ENCODE results near the gene PIAS1.
A peak's percentile ranks its signal among the peaks of the same experiment; 100 is the strongest.
"Not testable (repeated sequence)": the region's sequence is repeated elsewhere in the genome, so short reads cannot be mapped to it uniquely, and the experiment has no call there.

The PIAS1 gene

GRCh38 chr15:68204361-68204760 lies 150.2 kb downstream of the PIAS1 start:
- DNase-seq (ENCODE audit: low read depth), result no peak

- DNase-seq (ENCODE audit: low read depth), result no peak
Measured at GRCh38 chr15:68204776-68205557, 150.9 kb downstream of the PIAS1 start, which contains the start of gene CALML4. TSS of gene CALML4 (minus strand) at chr15:68205332. CDS start at chr15:68205247, 85 bp downstream.

- DNase-seq (ENCODE audit: low read depth), result no peak
Measured at GRCh38 chr15:68205558-68205944, 151.4 kb downstream of the PIAS1 start.

GRCh38 chr15:68205954-68206539 lies 151.9 kb downstream of the PIAS1 start:
- no peak for DNase-seq (ENCODE audit: low read depth)

- DNase-seq (ENCODE audit: low read depth), result no peak
Measured at GRCh38 chr15:68206711-68207151, 152.6 kb downstream of the PIAS1 start.

GRCh38 chr15:68207176-68207935 lies 153.2 kb downstream of the PIAS1 start:
- DNase-seq (ENCODE audit: low read depth), result no peak

GRCh38 chr15:68208136-68208535 lies 154.0 kb downstream of the PIAS1 start:
- DNase-seq (ENCODE audit: low read depth), result no peak

GRCh38 chr15:68208636-68209240 lies 154.6 kb downstream of the PIAS1 start:
- DNase-seq (ENCODE audit: low read depth), result no peak

- DNase-seq (ENCODE audit: low read depth), result no peak
Measured at GRCh38 chr15:68209272-68209671, 155.2 kb downstream of the PIAS1 start.

GRCh38 chr15:68209735-68210408 lies 155.8 kb downstream of the PIAS1 start:
- DNase-seq (ENCODE audit: low read depth), result no peak

GRCh38 chr15:68210409-68210756 lies 156.3 kb downstream of the PIAS1 start:
- no peak for DNase-seq (ENCODE audit: low read depth)

- DNase-seq (ENCODE audit: low read depth), result peak; percentile 27
Measured at GRCh38 chr15:68210821-68211655, 156.9 kb downstream of the PIAS1 start.

GRCh38 chr15:68211656-68212320 lies 157.7 kb downstream of the PIAS1 start:
- no peak for DNase-seq (ENCODE audit: low read depth)

- DNase-seq (ENCODE audit: low read depth), result not testable (repeated sequence)
Measured at GRCh38 chr15:68213491-68213845, 159.4 kb downstream of the PIAS1 start.

GRCh38 chr15:68213991-68214837 lies 160.1 kb downstream of the PIAS1 start:
- no peak for DNase-seq (ENCODE audit: low read depth)

GRCh38 chr15:68214838-68215254 lies 160.7 kb downstream of the PIAS1 start:
- DNase-seq (ENCODE audit: low read depth), result no peak

GRCh38 chr15:68217341-68217740 lies 163.2 kb downstream of the PIAS1 start:
- no peak for DNase-seq (ENCODE audit: low read depth)

- no peak for DNase-seq (ENCODE audit: low read depth)
Measured at GRCh38 chr15:68218331-68218730, 164.2 kb downstream of the PIAS1 start.
